Left lung (tissue), 10 donors: ENCODE results near the gene IFIT2. TPM values are rescaled to one million over a fixed set of nuclear protein-coding genes. Genes with fewer than 3 reads are reported as not detected.

ENCODE experiments used
- ATAC-seq: fragments of 200-7000 bp; cut with Tn5 transposase; one replicate; pipeline ENCODE4 v1.9.1; 2020; ENCODE audit warnings: moderate library complexity
- DNase-seq, 4 donors: peaks; one replicate each; pipeline ENCODE4 v3.0.0-alpha.2; 2013 to 2020
- H3K27ac ChIP-seq, 2 donors: fragments of 200-600 bp; sonication (generic) in 1 of 2; one replicate each; pipeline versions ENCODE4 v1.5.0 to v1.8.0; 2020 to 2021
- H3K27me3 ChIP-seq, 2 donors: fragments of 200-600 bp; sonication (generic) in 1 of 2; one replicate each; pipeline versions ENCODE4 v1.5.0 to v1.8.0; 2020 to 2021
- H3K36me3 ChIP-seq, 2 donors: fragments of 200-600 bp; sonication (generic) in 1 of 2; one replicate each; pipeline versions ENCODE4 v1.5.0 to v1.8.0; 2020 to 2021
- H3K4me1 ChIP-seq, 2 donors: fragments of 200-600 bp; one replicate each; pipeline ENCODE4 v1.8.0; 2021
- H3K4me3 ChIP-seq, 2 donors: fragments of 200-600 bp; sonication (generic) in 1 of 2; one replicate each; pipeline versions ENCODE4 v1.5.0 to v1.8.0; 2020 to 2021; ENCODE audit warnings: mild to moderate bottlenecking in 1 of 2
- H3K9me3 ChIP-seq, 2 donors: fragments of 200-600 bp; sonication (generic) in 1 of 2; one replicate each; pipeline versions ENCODE4 v1.5.0 to v1.8.0; 2020 to 2021
- CTCF ChIP-seq, 2 donors: fragments of 200-600 bp; sonication (generic) in 1 of 2; IDR thresholded peaks; one replicate each; pipeline versions ENCODE4 v1.5.0 to v1.8.0; 2021; ENCODE audit warnings: antibody characterized with exemption in 2 of 2
- intact Hi-C, 2 donors: fragments of 100-400 bp; cut with DNase I; formaldehyde crosslinking; loops; one replicate each; pipeline versions ENCODE4 v1.11.2 to v1.14.2; 2022
- polyA plus RNA-seq, 6 donors: library from polyadenylated mRNA; unstranded; fragments of 120-200 nt; gene quantifications; one replicate each; pipeline ENCODE4 v1.2.1, GENCODE V29; 2013; ENCODE audit not compliant: insufficient read length in 6 of 6
- total RNA-seq, 2 donors: library from RNA; stranded (reverse); fragmentation: NEBNext Ultra II Directional; extraction: Animal tissue kit (Norgen Biotek cat#: 25700); gene quantifications; one replicate each; pipeline ENCODE4 v1.2.1, GENCODE V29; 2021
- donor health status: DM: no; HTN: yes; CAD: no.
- donor health status: DM: no; HTN: no; CAD: no.

The IFIT2 gene
- total and polyA plus RNA-seq, 8 donors: 9.4 to 26.1 (median 14.4) TPM

DNA sequence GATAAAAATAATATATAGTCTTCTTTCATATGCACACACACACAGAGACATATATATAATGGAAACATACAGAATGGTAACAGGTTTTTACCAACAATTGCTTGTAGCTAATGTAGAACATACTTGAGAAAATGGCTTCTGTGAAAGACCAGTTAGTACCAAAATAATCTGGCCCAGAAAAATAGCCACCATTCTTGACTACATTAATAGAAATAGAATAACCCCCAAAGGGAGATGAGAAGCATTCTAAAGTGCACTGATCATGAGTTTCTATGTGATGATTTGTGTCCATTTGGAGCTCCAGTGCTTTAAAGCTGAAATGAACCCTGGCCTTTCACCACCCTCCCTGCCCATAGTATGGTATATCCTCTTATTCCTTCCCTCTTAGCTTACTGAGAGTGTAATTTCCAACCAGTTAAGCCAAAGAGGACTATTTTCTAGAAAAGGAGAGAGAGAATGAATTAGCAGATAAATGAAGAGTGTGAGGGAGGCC is 22.9 kb upstream of the IFIT2 start:
- Histone ChIP-seq H3K27me3 (no peaks in the 10 kb centered on the region), H3K4me1 (peaks cover 33 to 37% of the 10 kb centered on the region in 2 donors), H3K36me3 (no peaks in the 10 kb centered on the region), H3K9me3 (no peaks in the 10 kb centered on the region), H3K4me3 (no peak overlapping the region), H3K27ac (peak overlapping the region; percentile 19 to 88)
- no peak for TF ChIP-seq CTCF (IDR thresholded peaks at IDR 0.05)
- ATAC-seq (no peak), DNase-seq (no peak)
- intact Hi-C loops: no loop called here

DNA sequence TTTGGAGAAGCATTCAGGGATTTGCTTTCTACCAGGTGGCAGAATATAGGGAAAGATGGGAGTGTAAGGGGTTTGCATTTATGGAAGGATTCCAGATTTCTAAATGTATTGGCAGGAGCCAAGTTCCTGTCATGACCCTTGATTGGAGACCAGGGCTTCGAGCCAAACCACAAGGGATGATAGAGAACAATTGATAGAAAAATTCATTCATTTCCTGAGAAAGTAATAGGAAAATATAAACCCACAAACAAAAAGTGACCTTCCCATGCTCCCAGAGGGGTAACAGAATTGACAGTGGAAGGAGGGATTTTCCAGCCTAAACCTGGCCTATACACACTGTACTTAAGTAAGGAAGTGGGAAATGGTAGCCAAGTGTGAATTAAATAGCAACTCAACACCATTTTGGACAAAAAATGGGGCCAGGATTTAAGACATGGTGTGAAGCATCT is 22.4 kb upstream of the IFIT2 start:
- DNase-seq (no peak), ATAC-seq (no peak)
- Histone ChIP-seq H3K4me1 (peaks cover 33 to 37% of the 10 kb centered on the region in 2 donors), H3K27me3 (no peaks in the 10 kb centered on the region), H3K9me3 (no peaks in the 10 kb centered on the region), H3K36me3 (no peaks in the 10 kb centered on the region), H3K27ac (peak overlapping the region; percentile 19 to 88), H3K4me3 (no peak overlapping the region)
- intact Hi-C loops: no loop called here
- TF ChIP-seq CTCF (IDR thresholded peaks at IDR 0.05): no peak

DNA sequence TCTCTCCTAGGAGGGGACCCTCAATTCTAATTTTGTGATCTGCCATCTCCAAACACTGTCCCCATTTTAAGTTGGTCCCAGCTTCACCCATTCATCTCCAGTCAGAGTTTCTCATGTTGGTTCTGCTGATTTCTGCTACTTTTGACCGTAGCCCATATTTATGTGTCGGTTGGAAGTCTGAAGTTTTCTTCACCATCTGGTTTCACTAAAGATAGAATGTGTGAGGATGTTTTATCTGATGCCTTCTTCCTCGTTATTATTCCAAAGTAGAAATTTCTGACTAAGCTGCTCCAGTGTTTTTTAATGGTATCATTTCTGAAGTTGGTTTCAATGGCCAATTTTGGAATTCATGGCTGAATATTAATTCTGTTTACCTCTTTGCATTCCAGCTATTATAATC is 21.3 kb upstream of the IFIT2 start:
- peak overlapping the region in 1 of 2 donors; percentile 10 for H3K27ac ChIP-seq
- no peak for ATAC-seq
- H3K4me3 ChIP-seq: no peak overlapping the region
- no peaks in the 10 kb centered on the region for H3K36me3 ChIP-seq
- intact Hi-C loops: no loop called here
- no peak for TF ChIP-seq CTCF (IDR thresholded peaks at IDR 0.05)
- DNase-seq: no peak
- H3K9me3 ChIP-seq: no peaks in the 10 kb centered on the region
- H3K4me1 ChIP-seq: peaks cover 33% of the 10 kb centered on the region in 2 donors
- no peaks in the 10 kb centered on the region for H3K27me3 ChIP-seq

GRCh38 chr10:89281606-89282395 is 20.0 kb upstream of the IFIT2 start:
- ATAC-seq (no peak), DNase-seq (no peak)
- no peak overlapping the region for H3K27ac ChIP-seq
- no peak for TF ChIP-seq CTCF (IDR thresholded peaks at IDR 0.05)
- intact Hi-C loops: no loop called here
- peaks cover 32 to 33% of the 10 kb centered on the region in 2 donors for H3K4me1 ChIP-seq
- no peaks in the 10 kb centered on the region for H3K27me3 ChIP-seq
- H3K9me3 ChIP-seq: no peaks in the 10 kb centered on the region
- no peaks in the 10 kb centered on the region for H3K36me3 ChIP-seq
- H3K4me3 ChIP-seq: no peak overlapping the region

DNA sequence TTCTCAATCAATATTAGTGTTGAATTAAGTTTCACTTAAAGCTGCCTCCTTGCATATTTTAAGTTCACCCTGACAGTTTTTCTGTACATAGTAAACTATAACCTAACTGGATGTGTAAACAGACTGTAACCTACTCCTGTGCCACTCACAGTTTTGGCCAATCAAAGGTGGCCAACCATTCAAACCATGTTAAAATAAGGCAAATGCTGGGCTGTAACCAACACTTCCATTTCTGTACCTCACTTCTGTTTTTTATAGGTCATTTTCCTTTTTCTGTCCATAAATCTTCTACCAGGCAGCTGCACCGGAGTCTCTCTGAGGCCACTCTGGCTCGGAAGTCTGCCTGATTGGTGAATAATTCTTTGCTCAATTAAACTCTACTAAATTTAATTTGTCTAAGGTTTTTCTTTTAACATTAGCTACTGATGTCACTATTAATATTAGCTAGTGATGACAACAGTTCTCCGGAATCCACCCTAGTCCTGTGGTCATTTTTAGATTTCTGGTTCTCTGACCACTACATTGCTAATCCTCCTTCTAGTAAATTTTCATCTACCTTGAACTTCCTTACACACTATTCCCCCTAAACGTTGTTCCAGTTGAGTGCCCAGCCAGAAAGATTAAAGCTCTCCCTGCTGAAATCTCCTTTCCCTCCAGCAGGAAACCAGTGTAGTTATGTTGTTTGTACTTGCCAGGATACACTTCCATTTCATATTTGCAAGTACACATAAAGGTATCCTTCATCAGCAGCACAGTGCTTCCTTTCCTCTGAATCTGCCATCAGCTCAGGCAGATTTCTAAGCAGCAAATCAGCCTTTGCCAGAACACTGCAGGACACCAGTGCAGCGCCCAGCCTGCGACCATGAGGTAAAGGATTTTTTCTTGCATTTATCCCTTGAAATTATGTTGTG is 18.6 kb upstream of the IFIT2 start:
- no peak overlapping the region for H3K4me3 ChIP-seq
- peak; percentile 39 for ATAC-seq

More for the DNA sequence above, 18.6 kb upstream of the IFIT2 start:
- Histone ChIP-seq H3K36me3 (no peaks in the 10 kb centered on the region), H3K27me3 (no peaks in the 10 kb centered on the region), H3K9me3 (no peaks in the 10 kb centered on the region), H3K27ac (peak overlapping the region; percentile 61 to 79), H3K4me1 (peaks cover 21 to 24% of the 10 kb centered on the region in 2 donors)
- intact Hi-C loops: no loop called here
- TF ChIP-seq CTCF (IDR thresholded peaks at IDR 0.05): no peak
- DNase-seq: no peak
